Stimulated activated CD4-positive, alpha-beta T cell treated with anti-CD3 and anti-CD28 coated beads, Interleukin-4, amount 100 ng/mL, for 24 hours (primary cell): ENCODE data around the gene VWA2.
"Not testable (repeated sequence)": the region's sequence is repeated elsewhere in the genome, so short reads cannot be mapped to it uniquely, and the experiment has no call there.

Experiments
- DNase-seq: peaks from one replicate; pipeline ENCODE4 v3.0.0-alpha.2; 2020

The VWA2 gene

GRCh38 chr10:114322344-114322743 lies 83.3 kb downstream of the VWA2 start:
- DNase-seq = no peak

- DNase-seq = no peak
These were observed 84.0 kb downstream of the VWA2 start for GRCh38 chr10:114323023-114323422.

DNA sequence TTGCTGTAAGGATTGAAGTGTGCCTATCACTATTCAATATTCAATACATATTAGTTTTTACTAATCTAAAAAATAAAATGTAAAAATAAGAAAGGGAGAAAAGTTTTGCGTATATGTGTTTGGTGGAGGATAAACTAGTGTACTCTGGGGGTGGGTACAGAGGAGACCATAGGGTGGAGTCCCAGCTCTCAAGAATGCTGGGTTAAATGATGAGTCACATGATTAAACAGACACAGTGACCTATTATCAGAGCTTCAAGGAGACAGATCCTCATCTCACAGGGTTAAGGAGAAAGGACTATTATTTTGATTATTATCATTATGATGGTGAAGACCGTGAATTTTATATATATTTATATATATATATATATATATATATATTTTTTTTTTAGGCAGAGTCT lies 87.7 kb downstream of the VWA2 start:
- DNase-seq = no peak

- DNase-seq = no peak
These were observed 88.7 kb downstream of the VWA2 start for GRCh38 chr10:114327537-114328440.

DNA sequence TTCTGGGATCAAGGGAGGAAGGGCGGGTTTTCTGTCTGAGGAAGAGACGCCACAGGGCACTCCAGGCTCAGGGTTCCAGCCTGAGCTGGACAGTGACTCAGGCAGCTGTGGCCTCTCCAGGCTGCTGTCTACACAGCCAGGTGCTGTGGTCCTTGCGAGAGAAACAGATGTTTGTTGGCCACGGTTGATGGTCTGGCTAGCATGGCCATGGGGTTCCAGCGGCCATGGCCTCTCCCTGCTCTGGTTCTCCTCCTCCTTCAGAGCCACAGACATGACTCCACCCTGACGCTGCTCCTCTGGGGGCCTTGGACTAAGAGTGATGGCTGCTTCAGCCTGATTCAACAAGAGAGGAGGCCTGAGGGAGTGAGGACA lies 89.4 kb downstream of the VWA2 start:
- no peak for DNase-seq

DNA sequence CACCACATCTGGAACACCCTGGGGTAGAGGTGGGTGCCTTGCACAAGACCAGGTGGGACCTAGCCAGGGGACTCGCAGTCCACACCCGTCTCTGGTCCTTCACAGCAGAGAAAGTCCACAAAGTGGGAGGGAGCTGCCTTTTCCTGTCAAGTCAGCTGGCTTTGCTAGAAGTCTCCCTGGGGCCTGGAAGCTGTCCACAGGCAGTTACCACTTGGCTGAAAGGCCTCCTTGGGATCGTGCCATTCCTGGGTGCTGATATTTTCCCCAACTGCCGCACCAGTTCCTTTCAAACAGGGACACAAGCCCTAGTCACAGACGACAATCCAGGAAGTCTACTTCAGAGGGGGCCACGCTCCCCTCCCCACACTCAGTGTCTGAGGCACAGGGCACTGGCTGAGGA lies 89.8 kb downstream of the VWA2 start:
- DNase-seq = no peak

DNA sequence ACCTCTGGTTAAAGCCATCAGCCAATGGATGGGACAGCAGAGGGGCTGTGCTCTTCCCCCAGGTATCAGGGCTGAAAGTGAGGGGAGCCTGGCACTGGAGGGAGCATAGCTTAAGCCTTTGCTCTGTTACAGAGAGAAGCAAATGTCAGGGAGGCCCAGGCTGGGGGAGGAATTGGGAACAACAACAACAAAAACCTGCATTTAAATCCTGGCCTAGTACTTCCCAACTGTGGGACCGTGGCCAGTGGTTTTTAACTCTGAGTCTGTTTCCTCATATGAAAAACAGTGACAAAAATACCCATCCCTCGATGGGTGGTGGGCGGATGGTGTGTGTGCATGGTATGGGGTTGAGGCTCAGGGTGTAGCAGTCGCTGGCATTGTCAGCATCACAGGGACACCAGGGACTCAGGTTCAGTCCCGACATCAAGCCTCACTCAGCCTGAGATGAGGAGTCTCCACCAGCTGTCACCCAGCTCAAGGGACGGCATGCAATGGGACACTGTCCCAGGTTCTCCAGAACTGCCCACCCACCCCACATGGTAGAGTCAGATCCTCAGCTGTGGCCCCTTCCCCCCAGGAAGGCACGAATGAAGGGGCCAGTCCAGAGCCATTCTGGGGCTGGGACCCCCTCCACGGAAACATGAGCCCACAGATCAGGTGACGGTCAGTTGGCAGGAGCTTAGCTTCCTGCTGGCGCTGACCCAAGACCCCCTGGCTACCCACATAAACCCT lies 90.7 kb downstream of the VWA2 start:
- no peak for DNase-seq

DNA sequence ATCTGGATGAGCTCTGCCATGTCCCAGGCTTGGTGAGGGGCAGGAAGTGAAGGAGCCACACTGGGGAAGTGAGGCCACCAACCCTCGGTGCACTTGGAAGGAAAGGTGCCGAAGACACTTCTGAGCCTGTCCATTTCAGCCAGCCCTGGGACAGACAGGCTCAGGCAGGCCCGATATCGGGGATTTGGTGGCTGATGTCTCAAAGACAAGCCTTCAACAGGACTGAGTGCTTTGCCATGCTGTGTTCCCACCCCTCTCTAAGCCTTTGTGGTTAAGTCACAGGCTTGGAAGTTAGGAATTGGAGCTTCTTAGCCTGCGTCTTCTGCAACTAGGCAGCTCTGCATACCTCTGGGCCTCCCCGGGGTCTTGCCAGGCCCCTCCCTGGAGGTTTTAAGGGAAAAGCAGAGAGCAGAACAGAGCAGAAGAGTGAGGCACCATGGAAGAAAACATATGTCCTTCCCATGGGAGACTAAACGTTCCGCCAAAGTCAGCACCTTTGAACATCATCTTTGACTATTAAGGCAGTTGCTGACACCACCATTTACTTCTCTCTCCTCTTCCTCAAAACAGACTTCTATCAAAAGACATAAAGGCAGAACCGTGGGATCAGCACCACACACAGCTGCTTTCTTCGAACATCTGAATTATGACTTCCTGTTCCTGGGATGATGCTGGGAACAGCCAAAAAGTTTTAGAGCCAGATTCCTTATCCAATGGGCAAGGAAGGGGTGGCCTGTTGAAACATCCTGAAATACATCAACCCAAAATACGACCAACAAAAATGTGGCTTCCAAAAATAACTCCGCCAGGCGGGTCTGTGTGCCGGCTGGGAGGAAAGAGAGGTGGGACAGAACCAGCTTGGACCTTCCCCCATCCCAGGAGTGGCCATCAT lies 93.5 kb downstream of the VWA2 start:
- DNase-seq = no peak

- DNase-seq = not testable (repeated sequence)
These were observed 94.4 kb downstream of the VWA2 start for GRCh38 chr10:114333441-114333840.

GRCh38 chr10:114334301-114334700 lies 95.2 kb downstream of the VWA2 start:
- DNase-seq = no peak

GRCh38 chr10:114335614-114336013 lies 96.6 kb downstream of the VWA2 start:
- no peak for DNase-seq

GRCh38 chr10:114336823-114337509 lies 97.9 kb downstream of the VWA2 start:
- DNase-seq = no peak

DNA sequence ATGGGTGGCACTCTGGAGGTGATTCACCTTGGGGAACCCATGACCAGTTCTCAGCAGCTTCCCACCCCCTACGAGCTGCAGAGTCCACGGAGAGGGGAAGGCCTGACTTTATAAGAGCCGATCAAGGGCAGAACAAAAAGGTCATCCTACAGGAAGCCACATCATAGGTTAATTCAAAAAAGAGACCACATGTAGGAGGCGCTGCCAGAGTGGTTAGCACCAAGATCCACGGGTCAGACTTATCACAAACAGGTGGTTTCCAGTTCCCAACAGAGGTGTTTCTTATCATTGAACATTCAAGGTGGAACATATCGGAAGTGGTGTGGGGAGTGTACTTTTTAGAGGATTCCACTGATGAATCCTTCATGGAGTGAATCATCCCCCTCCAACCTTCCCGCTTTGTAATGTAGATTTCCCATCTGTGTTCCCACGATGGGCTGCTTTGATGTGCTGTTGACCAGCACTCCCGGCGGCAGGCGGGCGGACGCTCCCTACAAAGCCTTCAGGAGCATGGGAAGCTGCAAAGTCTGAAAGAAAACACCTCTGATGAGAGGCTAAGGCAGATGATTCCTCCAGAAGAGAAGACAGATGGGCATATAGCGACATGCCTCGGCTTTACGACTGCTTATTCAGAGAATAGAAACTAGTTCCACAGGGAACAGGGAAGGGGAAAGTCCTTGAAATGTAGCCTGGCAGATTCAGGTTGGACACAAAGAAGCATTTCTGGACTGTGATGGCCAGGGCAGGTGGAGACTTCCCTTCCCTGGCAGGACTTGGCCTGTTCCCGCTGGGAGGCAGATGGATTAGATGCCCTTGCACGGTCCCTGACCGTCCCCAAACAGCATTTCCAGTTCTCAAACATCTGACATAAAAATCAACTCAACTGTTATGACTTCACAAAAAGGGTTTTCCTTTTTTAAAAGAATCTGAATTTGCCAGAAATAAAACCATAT lies 98.7 kb downstream of the VWA2 start:
- no peak for DNase-seq

DNA sequence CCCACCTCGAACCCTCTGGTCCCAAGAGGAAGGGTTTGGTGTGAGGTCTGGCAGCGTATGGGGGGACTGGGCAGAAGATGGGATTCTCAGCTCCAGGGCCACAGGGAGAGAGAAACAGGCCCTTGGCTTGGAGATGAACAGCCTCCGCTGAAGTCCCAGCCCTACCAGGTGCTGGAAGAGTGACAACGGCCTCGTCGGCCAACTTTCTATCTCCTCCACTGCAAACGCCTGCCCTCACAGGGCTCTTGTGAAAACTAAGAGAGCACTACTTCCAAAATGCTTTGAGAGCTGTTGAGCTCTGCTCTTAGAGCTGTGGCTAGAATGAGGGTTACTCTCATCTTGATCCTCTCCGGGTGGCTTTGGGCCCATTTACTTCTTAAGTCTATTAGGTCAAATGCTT lies 101.8 kb downstream of the VWA2 start:
- no peak for DNase-seq
